GM06990 (cell line): ENCODE measurements around the gene SNTG2.

Experiments used
- DNase-seq: peaks from one replicate; pipeline ENCODE4 v3.0.0-alpha.2; 2011; ENCODE audit not compliant: insufficient read length; ENCODE audit errors: extremely low read depth
- H3K27me3 ChIP-seq: replicated peaks from 2 replicates; pipeline ENCODE4 v1.6.0; 2011; ENCODE audit warnings: low read length; ENCODE audit not compliant: control insufficient read depth, insufficient read depth
- H3K36me3 ChIP-seq: 2 replicates; pipeline ENCODE4 v1.5.1; 2011; ENCODE audit warnings: low read length; ENCODE audit not compliant: control insufficient read depth, insufficient read depth
- H3K4me3 ChIP-seq: replicated peaks from 2 replicates; pipeline ENCODE4 v1.5.1; 2011; ENCODE audit warnings: low read depth, mild to moderate bottlenecking, control low read depth, low read length
- CTCF ChIP-seq: IDR thresholded peaks from 2 replicates; pipeline ENCODE4 v1.5.1; 2011; ENCODE audit warnings: low read length, control low read depth, mild to moderate bottlenecking, inconsistent platforms; ENCODE audit not compliant: insufficient read depth, poor library complexity, severe bottlenecking

SNTG2 gene

GRCh38 chr2:1162768-1163584 is 212.3 kb downstream of the SNTG2 start:
- Histone ChIP-seq H3K4me3 (no peak overlapping the region), H3K27me3 (no peaks in the 10 kb centered on the region), H3K36me3 (no peaks in the 10 kb centered on the region)
- no peak for TF ChIP-seq CTCF
- DNase-seq, result no peak

GRCh38 chr2:1166976-1167375 is 216.3 kb downstream of the SNTG2 start:
- Histone ChIP-seq H3K27me3 (no peaks in the 10 kb centered on the region), H3K36me3 (no peaks in the 10 kb centered on the region), H3K4me3 (no peak overlapping the region)
- no peak for TF ChIP-seq CTCF
- DNase-seq, result no peak

GRCh38 chr2:1168846-1169245 is 218.2 kb downstream of the SNTG2 start:
- TF ChIP-seq CTCF, result no peak
- no peak for DNase-seq
- H3K4me3 ChIP-seq, result no peak overlapping the region
- H3K36me3 ChIP-seq, result no peaks in the 10 kb centered on the region
- no peaks in the 10 kb centered on the region for H3K27me3 ChIP-seq

GRCh38 chr2:1169291-1169949 is 218.8 kb downstream of the SNTG2 start:
- Histone ChIP-seq H3K36me3 (no peaks in the 10 kb centered on the region), H3K27me3 (no peaks in the 10 kb centered on the region), H3K4me3 (no peak overlapping the region)
- no peak for TF ChIP-seq CTCF
- no peak for DNase-seq

GRCh38 chr2:1170241-1170640 is 219.6 kb downstream of the SNTG2 start:
- Histone ChIP-seq H3K27me3 (no peaks in the 10 kb centered on the region), H3K4me3 (no peak overlapping the region), H3K36me3 (no peaks in the 10 kb centered on the region)
- no peak for DNase-seq
- TF ChIP-seq CTCF, result no peak
